Nephron (organoid): ENCODE results near the gene RERE.

Experiments
- H3K27ac Mint-ChIP-seq, 3 experiments: 2 replicates each; pipeline ENCODE4 v1.8.0; 2020; ENCODE audit warnings: mixed read lengths in 3 of 3, mild to moderate bottlenecking in 2 of 3, moderate library complexity in 1 of 3
- H3K27me3 Mint-ChIP-seq: 2 replicates; pipeline ENCODE4 v1.8.0; 2021; ENCODE audit warnings: low read depth, mild to moderate bottlenecking, moderate library complexity, mixed read lengths
- H3K36me3 Mint-ChIP-seq: 2 replicates; pipeline ENCODE4 v1.8.0; 2020; ENCODE audit warnings: low read depth, mixed read lengths
- H3K4me1 Mint-ChIP-seq: 2 replicates; pipeline ENCODE4 v1.8.0; 2020; ENCODE audit warnings: mixed read lengths
- H3K4me3 Mint-ChIP-seq, 3 experiments: 2 replicates each; pipeline ENCODE4 v1.8.0; 2020; ENCODE audit warnings: mild to moderate bottlenecking in 3 of 3, mixed read lengths in 3 of 3, moderate library complexity in 2 of 3
- H3K9me3 Mint-ChIP-seq: 2 replicates; pipeline ENCODE4 v1.8.0; 2020; ENCODE audit warnings: mixed read lengths
- CTCF ChIP-seq, 3 experiments: fragments of 200-600 bp; sonication (generic); IDR thresholded peaks; one replicate each; pipeline ENCODE4 v1.5.0; 2021; ENCODE audit warnings: antibody characterized with exemption in 3 of 3; ENCODE audit not compliant: unreplicated experiment in 3 of 3

The RERE gene

GRCh38 chr1:8516793-8517556, 300.5 kb downstream of the RERE start:
- H3K4me1 Mint-ChIP-seq = peaks cover 40% of the 10 kb centered on the region
- no peak overlapping the region for H3K4me3 Mint-ChIP-seq
- no peaks in the 10 kb centered on the region for H3K27me3 Mint-ChIP-seq
- TF ChIP-seq CTCF (IDR thresholded peaks at IDR 0.05; ENCODE audit: unreplicated experiment in 3 of 3) = no peak
- H3K9me3 Mint-ChIP-seq = no peaks in the 10 kb centered on the region
- H3K36me3 Mint-ChIP-seq = peaks cover 21% of the 10 kb centered on the region
- peak overlapping the region; percentile 32 to 76 (median 69) for H3K27ac Mint-ChIP-seq

GRCh38 chr1:8516278-8516777, 301.1 kb downstream of the RERE start:
- H3K4me3 Mint-ChIP-seq = no peak overlapping the region
- peak overlapping the region; percentile 32 to 76 (median 69) for H3K27ac Mint-ChIP-seq
- H3K27me3 Mint-ChIP-seq = no peaks in the 10 kb centered on the region
- no peak for TF ChIP-seq CTCF (IDR thresholded peaks at IDR 0.05; ENCODE audit: unreplicated experiment in 3 of 3)
- H3K9me3 Mint-ChIP-seq = no peaks in the 10 kb centered on the region
- H3K4me1 Mint-ChIP-seq = peaks cover 44% of the 10 kb centered on the region
- H3K36me3 Mint-ChIP-seq = peaks cover 25% of the 10 kb centered on the region

GRCh38 chr1:8512504-8512903, 304.9 kb downstream of the RERE start:
- no peaks in the 10 kb centered on the region for H3K9me3 Mint-ChIP-seq
- peak overlapping the region in 1 of 3 experiments; percentile 15 for H3K27ac Mint-ChIP-seq
- H3K36me3 Mint-ChIP-seq = peaks cover 43% of the 10 kb centered on the region
- no peaks in the 10 kb centered on the region for H3K27me3 Mint-ChIP-seq
- TF ChIP-seq CTCF (IDR thresholded peaks at IDR 0.05; ENCODE audit: unreplicated experiment in 3 of 3) = no peak
- peaks cover 32% of the 10 kb centered on the region for H3K4me1 Mint-ChIP-seq
- no peak overlapping the region for H3K4me3 Mint-ChIP-seq

GRCh38 chr1:8510041-8510823, 307.2 kb downstream of the RERE start:
- peaks cover 27% of the 10 kb centered on the region for H3K4me1 Mint-ChIP-seq
- no peak for TF ChIP-seq CTCF (IDR thresholded peaks at IDR 0.05; ENCODE audit: unreplicated experiment in 3 of 3)

GRCh38 chr1:8509579-8509978, 307.9 kb downstream of the RERE start:
- H3K27me3 Mint-ChIP-seq = no peaks in the 10 kb centered on the region
- H3K4me1 Mint-ChIP-seq = peaks cover 27% of the 10 kb centered on the region
- H3K4me3 Mint-ChIP-seq = no peak overlapping the region
- TF ChIP-seq CTCF (IDR thresholded peaks at IDR 0.05; ENCODE audit: unreplicated experiment in 3 of 3) = no peak
- H3K9me3 Mint-ChIP-seq = no peaks in the 10 kb centered on the region
- H3K27ac Mint-ChIP-seq = peak overlapping the region; percentile 73 to 92 (median 89)
- H3K36me3 Mint-ChIP-seq = peaks cover 61% of the 10 kb centered on the region

More at GRCh38 chr1:8510041-8510823, 307.2 kb downstream of the RERE start:
- peak overlapping the region in 2 of 3 experiments; percentile 27 to 56 for H3K4me3 Mint-ChIP-seq
- H3K27me3 Mint-ChIP-seq = no peaks in the 10 kb centered on the region
- peaks cover 55% of the 10 kb centered on the region for H3K36me3 Mint-ChIP-seq
- no peaks in the 10 kb centered on the region for H3K9me3 Mint-ChIP-seq
- peak overlapping the region; percentile 73 to 92 (median 89) for H3K27ac Mint-ChIP-seq
